ENCODE data around the gene COLEC11. TPM values are rescaled to one million over a fixed set of nuclear protein-coding genes. Genes with fewer than 3 reads are reported as not detected.

The COLEC11 gene
- total RNA-seq, 1 experiment from 2014 or later, result 0.39 TPM

GRCh38 chr2:3669656-3670055, 74.7 kb downstream of the COLEC11 start:
- H3K36me3 Mint-ChIP-seq (ENCODE audit: insufficient read depth in 1 of 3, low read depth in 3 of 3), result no peaks in the 10 kb centered on the region
- Histone ChIP-seq H3K79me2 (ENCODE audit: insufficient read depth, low read length) (no peaks in the 10 kb centered on the region), H3K9ac (ENCODE audit: extremely low read depth, insufficient read length, low read length) (no peak overlapping the region), H3K18ac (ENCODE audit: insufficient read length, low read depth, low read length) (no peak overlapping the region), H3K27me3 (ENCODE audit: insufficient read depth, low read length) (no peaks in the 10 kb centered on the region), H2BK15ac (ENCODE audit: low read depth, low read length) (no peak overlapping the region), H2AFZ (ENCODE audit: low read length) (no peak overlapping the region), H3T11ph (ENCODE audit: low read length) (no peak overlapping the region), H4K8ac (replicated peaks; ENCODE audit: insufficient read length, low read depth, low read length) (no peak overlapping the region), H2BK12ac (ENCODE audit: insufficient read length, low read depth, low read length) (no peak overlapping the region), H3K27ac (ENCODE audit: insufficient read length, low read depth, low read length) (no peak overlapping the region), H3K23me2 (ENCODE audit: insufficient read length, low read depth, low read length, poor library complexity, severe bottlenecking) (peaks cover 2% of the 10 kb centered on the region), H3K4ac (ENCODE audit: low read depth, low read length) (no peak overlapping the region), H3K4me2 (ENCODE audit: insufficient read depth, insufficient read length, low read length) (no peak overlapping the region), H3K14ac (ENCODE audit: insufficient read depth, low read length) (no peak overlapping the region), H3K4me1 (ENCODE audit: insufficient read depth, low read length) (no peaks in the 10 kb centered on the region), H3K23ac (ENCODE audit: insufficient read length, low read depth, low read length) (no peak overlapping the region), H3K56ac (ENCODE audit: insufficient read length, low read depth, low read length) (no peak overlapping the region), H2BK5ac (ENCODE audit: insufficient read length, low read length) (no peak overlapping the region), H4K91ac (ENCODE audit: insufficient read length, low read depth, low read length) (no peak overlapping the region), H4K5ac (ENCODE audit: insufficient read length, low read depth, low read length) (no peak overlapping the region), H2BK20ac (ENCODE audit: low read depth, low read length, poor library complexity, severe bottlenecking) (no peak overlapping the region), H3K79me1 (ENCODE audit: insufficient read depth, low read depth, low read length, poor library complexity, severe bottlenecking) (no peaks in the 10 kb centered on the region), H2AK5ac (ENCODE audit: insufficient read length, low read length) (no peak overlapping the region), H2BK120ac (ENCODE audit: low read depth, low read length, poor library complexity, severe bottlenecking) (no peak overlapping the region), H3K9me3 (ENCODE audit: control insufficient read depth, low read depth, low read length) (no peaks in the 10 kb centered on the region), H4K20me1 (ENCODE audit: control insufficient read depth, insufficient read depth, insufficient read length) (peaks cover 2% of the 10 kb centered on the region)
- peaks cover 0 to 5% of the 10 kb centered on the region in 2 experiments; a peak in 1 of 4 replicates for H3K4me1 Mint-ChIP-seq
- no peak for TF ChIP-seq CTCF (conservative IDR thresholded peaks at IDR 0.05)
- WGBS (ENCODE audit: extremely low coverage, insufficient read length, low lambda C conversion rate), result no CpG with 5 or more reads among the region's 8 CpGs
- no peak overlapping the region for H3K4me3 Mint-ChIP-seq
- H3K27me3 Mint-ChIP-seq (ENCODE audit: low read depth), result peaks cover 4% of the 10 kb centered on the region
- no peak overlapping the region for H3K27ac Mint-ChIP-seq
- H3K9me3 Mint-ChIP-seq, result no peaks in the 10 kb centered on the region; a peak in 1 of 5 replicates
- peak; percentile 20 for DNase-seq

All from H9 (cell line).